Testis (tissue), 2 donors: ENCODE data around the gene TIMP2.

ENCODE experiments used
- POLR2A ChIP-seq: fragments of 450-650 bp; IDR thresholded peaks from one replicate; pipeline ENCODE4 v1.6.1; 2017; ENCODE audit warnings: antibody characterized with exemption, mild to moderate bottlenecking, moderate library complexity
- TF ChIP-seq, protein P1 (sequence below), 3 experiments: fragments of 450-650 bp in 2 of 3; fragments of 200-600 bp in 1 of 3; sonication (generic) in 1 of 3; IDR thresholded peaks; one replicate each; pipeline ENCODE4 v1.5.1; 2016 to 2019; ENCODE audit warnings: antibody characterized with exemption in 3 of 3, mild to moderate bottlenecking in 2 of 3, moderate library complexity in 1 of 3

DNA sequence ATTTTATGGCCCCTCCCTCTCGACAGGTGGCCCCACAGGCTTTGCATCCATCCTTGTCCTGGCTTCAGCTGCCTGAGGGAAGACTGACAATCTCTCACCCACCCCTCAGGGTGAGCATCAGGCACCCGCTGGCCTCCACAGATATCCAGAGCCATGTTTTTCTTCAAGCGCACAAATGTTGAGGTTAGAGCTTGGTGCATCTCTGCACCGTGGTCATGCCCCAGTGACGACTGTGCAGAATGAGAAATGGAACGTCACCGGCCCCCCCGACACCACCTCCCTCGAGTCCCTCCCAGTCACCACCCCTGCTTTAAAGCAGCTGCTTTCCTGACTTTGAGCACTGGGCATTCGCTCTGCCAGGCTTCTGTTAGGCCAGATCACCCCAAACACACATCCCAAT is 19.8 kb upstream of the TIMP2 start:
- TF ChIP-seq POLR2A = no peak
- TF ChIP-seq, protein P1, sequence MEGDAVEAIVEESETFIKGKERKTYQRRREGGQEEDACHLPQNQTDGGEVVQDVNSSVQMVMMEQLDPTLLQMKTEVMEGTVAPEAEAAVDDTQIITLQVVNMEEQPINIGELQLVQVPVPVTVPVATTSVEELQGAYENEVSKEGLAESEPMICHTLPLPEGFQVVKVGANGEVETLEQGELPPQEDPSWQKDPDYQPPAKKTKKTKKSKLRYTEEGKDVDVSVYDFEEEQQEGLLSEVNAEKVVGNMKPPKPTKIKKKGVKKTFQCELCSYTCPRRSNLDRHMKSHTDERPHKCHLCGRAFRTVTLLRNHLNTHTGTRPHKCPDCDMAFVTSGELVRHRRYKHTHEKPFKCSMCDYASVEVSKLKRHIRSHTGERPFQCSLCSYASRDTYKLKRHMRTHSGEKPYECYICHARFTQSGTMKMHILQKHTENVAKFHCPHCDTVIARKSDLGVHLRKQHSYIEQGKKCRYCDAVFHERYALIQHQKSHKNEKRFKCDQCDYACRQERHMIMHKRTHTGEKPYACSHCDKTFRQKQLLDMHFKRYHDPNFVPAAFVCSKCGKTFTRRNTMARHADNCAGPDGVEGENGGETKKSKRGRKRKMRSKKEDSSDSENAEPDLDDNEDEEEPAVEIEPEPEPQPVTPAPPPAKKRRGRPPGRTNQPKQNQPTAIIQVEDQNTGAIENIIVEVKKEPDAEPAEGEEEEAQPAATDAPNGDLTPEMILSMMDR (IDR thresholded peaks at IDR 0.05) = no peak
